Anterior cingulate cortex (tissue), 58 donors: ENCODE measurements around the gene ACTN4.
A peak's percentile ranks its signal among the peaks of the same experiment; 100 is the strongest.

Experiments used
- DNase-seq, 58 donors: peaks; one replicate each; lab custom pipeline; 2025; lab: John Stamatoyannopoulos, UW

ACTN4 gene

DNA sequence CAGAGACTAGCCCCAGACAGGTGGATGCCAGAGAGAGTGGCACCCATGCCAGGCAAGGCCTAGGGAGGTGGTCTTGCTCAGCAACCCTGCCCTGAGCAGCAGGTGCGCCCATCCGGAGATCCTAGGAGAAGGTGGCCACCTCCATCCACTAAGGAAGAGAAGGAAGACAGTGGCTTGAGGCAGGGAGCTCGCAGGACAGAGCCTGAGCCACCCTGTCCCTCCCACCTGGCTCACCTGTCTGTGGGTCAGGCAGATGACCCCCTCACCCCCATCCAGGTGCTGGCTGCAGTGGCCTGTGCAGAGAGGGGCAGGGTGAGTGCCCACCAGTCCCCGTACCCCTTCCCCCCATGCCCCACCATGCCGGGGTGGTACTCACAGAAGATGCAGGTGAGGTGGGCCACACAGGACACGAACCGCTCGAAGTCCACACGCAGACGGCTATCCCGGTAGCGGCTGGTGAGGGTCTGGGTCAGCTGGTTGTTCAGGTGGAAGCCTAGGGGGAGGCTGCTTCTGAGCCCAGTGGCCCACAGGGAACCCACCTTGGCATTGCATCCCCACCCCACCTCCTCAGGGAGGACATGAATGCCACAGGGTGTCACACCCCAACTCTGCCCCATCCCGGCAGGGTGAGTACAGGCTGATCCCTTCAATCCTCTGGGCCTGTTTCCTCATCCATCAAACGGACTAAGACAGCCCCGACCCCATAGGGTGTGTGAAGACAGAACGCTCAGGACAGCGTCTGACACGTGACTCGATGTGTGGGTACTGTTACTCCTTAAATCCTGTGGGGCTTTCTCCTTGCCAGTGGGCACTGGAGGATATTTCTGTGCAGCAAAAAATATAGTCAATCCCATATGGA, 83.5 kb downstream of the ACTN4 start:
- no peak for DNase-seq

DNA sequence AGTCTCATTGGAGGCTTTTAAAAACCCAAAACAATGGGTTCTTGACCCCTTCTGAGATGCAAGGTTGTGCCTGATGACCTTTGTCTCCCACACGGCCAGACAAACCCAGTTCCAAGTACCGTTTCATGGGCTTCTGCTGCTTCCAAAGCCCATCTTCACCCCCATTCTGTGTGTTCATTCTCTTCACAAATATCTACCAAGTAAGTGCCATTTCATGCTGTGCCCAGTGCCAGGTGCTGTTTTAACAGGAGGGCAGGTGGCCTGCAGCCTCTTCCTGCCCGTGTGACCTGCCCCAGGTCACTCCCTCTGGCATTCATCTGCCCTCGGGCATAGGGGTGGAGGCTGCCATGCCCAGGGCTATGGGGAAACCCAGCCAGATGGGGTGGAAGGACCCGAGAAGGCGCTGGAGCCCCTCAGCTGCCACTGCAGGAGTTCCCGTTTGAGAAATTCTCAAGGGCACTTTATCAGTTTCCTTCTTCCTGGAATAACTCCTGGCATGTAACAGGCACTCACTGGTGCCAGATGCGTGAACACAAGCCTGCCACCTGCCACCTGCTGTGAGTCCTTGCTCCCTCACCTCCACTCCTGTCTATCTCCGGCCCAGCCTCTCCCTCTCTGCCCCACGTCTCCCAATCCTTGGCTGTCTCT, 84.3 kb downstream of the ACTN4 start:
- no peak for DNase-seq

DNA sequence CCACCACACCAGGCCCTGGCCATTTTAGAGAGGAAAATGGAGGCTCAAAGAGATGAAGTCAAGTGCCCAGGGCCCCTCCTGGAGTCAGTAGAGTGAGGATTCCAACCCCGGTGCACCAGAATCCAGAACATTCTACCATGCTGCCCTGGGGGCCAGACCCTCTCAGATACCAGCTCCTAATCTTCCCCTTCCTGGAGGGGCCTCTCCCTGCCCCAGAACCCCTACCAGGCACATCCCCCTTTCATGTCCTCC, 85.7 kb downstream of the ACTN4 start:
- no peak for DNase-seq

DNA sequence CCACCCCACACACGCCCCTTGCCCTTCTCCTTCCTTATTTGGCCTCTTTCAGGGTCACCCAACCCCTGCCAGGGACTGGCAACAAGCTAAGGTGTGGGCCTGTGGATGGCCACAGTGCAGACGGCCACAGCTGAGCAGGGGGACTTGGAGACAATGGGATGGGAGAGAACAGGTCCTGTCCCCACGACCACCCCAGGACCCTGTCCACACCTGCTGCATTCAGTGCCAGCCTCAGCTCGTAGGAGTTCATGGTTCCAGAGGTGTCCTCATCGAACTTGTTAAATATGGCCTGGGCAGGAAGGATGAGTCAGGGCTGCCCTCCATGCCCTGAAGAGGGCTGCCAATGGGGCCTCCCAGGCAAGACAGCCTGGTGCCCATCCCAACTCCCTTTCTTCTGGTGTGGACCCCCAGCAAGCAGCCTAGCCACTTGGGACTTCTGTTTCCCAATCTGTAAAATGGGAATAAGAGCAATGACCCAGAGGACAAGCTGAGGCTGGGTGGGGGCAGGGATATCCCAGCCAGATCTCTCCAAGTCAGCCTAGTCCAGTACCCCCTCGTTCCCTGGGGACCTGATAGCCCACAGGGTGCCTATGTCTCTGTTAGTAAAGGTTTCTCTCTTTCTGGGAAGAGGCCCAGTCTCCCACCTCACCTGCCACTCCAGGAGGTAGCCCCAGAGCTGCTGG, 86.2 kb downstream of the ACTN4 start:
- DNase-seq, result no peak

DNA sequence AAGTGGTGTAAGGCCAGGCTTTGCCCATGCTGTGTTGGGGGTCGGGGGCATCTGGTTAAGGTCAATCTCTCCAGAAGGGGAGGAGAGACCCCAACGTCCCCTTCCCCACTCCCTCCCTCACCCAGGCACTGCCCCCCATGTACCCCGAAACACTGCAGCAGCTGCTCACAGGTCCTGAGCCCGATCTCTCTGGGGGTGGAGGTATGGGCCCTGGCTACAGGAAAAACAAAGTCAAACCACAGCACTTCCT, 86.7 kb downstream of the ACTN4 start:
- DNase-seq, result no peak

DNA sequence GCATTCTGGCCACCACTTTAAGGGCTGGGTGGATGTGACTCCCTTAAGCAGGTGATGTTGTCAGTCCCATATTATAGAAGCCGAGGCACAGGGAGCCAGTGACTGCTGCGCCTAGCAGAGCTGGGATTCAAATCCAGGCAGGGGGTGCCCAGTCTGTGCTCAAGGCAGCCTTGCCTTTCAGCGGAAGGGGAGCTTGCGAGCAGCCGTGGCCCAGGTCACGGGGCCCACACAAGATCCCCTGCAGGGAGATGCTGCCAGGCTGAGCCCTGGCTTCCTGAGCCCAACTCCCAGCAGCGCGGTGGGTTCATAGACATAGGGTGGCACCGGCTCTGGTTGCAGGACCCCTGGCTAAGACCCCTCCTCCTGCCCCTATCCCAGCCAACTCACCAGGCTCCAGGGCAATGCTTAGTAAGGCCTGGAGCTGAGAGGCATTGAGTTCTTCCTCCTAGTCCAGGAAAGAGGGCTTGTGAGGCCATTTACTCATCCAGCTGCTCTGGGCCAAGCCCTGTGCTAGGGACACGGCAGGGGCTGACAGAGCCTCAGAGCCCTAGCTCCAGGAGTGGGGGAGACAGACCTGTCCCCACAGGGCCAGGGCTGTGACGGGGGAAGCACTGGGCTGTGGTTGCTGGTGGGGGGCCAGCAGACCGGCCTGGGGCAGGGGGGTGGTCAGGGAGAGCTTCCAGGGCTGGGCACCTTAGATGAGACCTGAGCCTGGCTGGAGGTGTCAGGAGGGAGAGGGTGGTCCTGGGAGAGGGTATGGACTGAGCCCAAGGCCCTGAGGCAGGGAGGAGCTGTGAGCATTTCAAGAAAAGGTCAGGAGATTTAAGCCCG, 87.2 kb downstream of the ACTN4 start:
- DNase-seq, result no peak

DNA sequence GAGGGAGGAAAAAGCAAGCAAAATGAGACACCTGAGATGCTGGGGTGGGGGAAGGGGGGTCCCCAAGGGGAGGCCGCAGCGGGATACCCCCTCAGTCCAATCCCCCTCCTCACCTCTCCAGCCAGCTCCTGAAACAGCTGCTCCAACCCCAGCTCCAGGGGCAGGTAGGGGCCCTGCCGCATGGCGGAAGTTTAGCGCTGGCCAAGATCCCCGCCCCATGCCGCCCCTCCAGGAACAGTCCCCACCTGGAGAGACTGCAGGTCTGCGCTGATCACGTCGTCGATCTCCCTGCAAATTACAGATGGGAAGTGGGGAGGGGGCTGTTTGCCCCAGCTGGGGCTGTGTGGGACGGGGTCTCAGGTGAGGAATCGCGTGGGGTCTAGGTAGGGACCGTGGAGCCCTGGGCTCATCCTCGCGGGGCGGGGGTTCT, 87.8 kb downstream of the ACTN4 start:
- no peak for DNase-seq

DNA sequence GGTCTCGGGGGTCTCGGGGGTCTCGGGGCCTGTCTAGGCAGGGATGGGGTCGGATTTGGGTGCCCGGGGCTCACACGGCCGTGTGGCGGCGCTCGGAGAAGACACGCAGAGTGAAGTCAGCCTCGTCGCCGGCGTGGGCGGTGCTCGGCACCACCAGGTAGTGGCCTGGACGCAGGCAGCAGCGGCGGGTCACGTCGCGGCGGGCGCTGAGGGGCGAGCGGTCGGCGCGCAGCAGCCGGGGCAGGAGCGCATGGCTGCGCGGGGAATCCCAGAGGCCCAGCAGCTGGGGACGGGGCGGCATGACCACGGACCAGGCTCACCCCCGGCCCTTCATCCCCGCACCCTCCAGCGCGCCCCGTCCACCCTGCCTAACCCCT, 88.6 kb downstream of the ACTN4 start:
- peak in 2 of 58 donors; percentile 16 to 17 for DNase-seq

DNA sequence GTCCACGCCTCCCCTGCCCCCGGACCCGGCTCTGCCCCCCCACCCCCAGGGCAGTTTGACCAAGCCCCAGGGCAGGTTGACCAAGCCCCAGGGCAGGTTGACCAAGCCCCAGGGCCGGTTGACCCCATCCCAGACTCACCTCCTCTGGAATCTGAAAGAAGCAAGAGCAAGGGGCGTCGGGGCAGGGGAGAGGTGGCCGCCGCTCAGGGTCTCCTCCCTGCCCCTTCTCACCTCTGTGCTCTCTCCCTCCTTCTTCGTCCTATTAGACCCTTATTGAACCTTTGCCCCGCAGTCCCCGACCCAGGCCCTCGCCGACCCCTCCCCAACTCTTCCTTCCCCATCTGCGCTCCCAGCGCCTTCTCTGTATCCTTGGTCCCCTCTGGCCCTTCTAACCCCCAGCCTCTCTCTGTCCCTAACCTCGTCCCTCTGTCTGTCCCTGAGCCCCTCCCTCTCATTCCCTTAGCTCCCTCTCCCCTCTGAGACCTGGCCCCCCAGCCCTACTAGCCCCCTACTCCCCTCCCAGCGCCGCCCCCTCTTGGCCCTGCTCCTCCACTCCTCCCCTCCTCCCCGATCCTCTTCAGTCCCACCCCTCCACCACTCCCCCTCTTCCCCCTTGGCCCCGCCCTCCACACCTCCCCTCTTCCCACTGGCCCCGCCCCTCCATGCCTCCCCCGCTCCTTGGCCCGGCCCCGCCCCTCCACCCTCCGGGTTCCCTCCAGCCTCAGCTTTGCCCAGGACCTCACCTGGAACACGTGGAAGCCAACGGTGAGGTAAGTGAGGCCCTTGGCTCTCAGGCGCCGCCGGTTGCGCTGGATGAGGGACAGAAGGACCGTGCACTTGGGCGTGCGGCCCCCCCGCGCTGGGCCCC, 89.2 kb downstream of the ACTN4 start:
- DNase-seq, result no peak

DNA sequence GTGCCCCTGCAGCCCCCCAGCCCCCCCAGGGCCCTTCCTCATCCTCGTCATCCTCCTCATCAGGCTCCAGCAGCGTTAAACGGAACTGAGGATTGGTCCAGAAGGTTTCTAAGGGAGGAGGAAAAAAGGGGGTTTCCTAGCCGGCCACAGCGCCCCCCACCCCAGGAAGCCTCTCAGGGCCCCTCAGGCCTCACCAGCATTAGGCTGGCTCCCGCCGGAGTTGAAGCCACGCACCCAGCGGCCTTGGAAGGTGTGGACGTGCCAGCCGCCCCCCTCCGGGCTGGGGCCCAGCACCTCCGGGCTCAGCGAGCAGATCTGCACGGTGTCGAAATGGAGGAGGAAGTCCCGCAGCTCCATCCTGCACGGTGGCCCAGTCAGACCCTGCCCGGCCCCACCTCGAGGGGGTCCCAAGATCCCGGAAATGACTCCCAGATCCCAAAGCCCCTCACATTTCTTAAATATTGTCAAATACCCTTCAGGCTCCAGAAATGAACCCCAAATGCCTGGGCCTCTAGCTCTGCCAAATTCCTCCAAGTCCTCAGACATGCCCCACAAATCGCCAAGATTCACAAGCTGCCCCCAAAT, 89.9 kb downstream of the ACTN4 start:
- no peak for DNase-seq

DNA sequence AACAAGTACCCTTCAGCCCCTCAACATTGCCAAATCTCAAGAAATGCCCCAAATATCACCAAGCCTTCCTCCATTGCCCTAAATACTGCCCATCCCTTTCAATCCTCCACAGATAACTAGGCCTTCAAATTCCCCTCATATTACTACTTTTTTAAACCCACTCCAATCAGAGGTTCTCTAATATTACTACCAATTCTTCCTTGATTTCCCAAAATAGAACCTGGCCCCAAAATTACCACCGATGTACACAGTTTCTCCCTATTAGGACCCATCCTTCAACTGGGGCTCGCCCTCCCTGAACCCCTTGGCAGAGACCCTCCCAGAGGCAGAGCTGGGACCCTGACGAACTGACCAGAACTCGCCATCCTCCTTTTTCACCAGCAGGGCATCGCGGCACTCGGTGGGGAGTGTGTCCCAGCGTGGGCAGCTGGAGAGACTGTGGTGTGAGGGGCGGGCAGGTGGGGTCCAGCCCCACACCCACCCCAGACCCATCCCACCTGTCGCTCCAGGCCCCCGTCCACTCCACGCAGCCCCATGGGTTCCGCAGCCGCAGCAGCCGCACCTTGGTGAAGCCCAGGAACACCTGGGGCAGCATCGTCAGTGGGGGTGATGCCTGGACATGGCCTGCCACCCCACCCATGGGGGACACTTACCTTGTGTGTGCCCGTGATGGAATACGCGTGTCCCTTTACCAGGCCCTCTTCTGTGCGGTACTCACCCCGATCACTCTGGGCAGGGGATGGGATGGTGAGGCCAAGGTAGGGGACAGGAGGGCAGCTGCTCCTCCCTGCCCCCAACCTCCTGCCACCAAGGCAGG, 90.7 kb downstream of the ACTN4 start:
- DNase-seq, result no peak

DNA sequence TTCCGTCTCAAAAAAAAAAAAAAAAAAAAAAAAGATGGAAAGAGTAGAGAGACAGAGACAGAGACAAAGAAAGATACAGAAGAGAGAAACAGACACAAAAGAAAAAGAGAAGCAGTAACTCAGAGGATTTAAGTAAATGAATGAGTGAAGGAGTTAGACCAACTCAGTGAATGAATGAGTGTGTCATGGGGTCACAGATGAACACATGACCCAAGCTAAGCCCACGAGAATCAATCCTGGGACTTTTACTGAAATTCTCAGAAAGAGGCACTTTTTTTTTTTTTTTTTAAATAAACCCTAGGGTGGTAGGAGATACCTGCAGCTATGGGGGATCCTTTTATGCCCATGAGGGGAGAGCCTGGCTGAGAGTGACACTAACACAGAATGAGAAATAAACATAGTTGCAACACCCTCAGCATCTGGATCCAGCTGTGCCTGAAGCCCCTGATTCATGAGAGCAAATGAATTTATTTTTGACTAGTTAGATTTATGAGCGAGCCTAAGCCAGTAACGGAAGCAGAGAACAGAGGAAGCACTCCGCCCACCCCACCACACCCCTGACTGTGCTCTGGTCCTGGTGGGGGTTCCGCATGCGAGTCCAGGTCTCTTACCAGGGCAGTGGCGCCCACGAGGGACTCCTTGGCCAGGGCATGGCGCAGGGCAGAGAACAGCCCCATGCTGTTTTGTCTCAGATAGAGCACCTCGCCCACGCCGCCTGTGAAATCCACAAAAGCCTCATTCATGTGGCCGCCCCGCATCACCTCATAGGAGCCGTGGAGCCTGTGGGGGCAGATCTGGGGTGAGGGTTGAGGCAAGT, 92.2 kb downstream of the ACTN4 start:
- DNase-seq, result no peak

DNA sequence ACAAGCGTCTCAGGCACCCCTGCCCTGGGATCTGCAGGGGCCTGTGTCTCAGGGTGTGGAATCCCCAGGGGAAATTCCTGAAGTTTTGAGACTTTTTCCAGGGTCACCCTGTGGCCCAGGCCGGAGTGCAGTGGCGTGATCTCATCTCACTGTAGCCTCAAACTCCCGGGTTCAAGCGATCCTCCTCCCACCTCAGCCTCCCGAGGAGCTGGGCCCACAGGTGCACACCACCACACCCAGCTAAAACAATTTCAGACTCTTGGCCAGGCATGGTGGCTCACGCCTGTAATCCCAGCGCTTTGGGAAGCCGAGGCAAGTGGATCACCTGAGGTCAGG, 92.8 kb downstream of the ACTN4 start:
- no peak for DNase-seq

DNA sequence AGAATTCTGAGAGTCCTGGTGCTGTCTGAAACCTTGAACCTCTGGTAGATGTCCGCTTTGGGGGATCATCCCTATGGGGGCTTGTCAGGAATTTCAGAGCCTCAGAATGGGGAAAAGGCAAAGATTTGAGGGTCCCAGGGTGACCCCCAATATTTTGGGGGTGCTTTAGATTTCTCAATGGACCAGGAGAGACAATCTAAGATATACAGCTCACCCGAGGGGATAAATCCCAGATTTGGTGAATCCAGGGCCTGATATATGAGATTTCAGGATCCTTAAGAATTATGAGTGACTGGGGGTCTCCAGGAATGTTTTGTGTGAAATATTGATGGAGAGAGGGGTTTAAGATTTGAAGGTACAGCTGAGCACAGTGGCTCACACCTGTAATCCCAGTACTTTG, 93.5 kb downstream of the ACTN4 start:
- no peak for DNase-seq

DNA sequence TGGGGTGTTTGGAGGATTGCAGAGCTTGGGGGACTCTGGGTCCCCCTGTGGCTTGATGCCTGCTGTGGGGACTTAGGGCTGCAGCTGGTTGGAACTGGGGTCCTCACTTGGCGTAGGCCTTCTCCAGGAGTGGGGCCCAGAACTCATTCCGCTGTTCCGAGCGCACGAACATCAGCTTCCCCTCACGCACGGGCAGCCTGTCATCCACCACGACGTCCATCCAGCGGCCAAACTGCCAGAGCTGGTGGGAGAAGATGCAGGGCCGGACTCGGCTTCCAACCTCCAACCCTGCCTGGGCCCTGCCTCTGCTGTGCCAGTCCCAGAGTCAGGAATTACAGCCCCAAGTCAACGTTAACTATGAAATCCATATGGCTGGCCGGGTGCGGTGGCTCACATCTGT, 94.2 kb downstream of the ACTN4 start:
- no peak for DNase-seq

DNA sequence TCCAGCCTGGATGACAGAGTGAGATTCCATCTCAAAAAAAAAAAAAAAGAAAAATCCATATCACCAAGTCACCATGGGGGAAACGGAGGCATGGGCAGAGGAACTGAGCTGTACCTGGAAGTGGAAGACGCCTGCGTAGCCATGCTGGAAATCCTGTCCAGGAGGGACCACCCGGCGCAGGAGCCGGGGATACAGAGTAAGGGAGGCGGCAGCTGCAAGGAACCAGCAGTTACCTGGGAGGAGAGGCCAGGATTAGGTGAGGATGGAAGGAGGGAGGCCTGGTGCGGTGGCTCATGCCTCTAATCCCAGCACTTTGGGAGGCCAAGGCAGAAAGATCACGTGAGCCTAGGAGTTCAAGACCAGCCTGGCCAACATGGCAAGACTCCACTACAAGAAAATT, 94.8 kb downstream of the ACTN4 start:
- no peak for DNase-seq

DNA sequence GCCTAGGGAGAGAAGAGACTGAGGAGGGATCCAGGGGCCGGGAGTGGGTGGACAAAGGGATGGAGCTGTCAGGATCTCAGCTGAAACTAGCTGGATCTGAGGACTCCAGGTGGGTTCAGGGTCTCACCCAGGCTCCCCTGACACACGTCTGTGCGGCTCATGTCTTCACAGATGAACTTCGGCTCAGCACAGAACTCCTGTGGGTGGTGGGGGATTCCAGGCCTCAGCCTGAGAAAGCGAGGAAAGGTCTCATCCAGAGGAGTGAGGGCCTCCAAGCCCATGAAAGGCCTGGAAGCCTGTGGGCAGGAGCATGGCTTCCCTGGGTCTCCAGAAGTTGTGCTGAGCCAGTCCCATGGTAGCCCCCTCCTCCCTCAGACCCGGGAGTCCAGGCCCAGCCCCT, 95.5 kb downstream of the ACTN4 start:
- DNase-seq, result no peak
